ENCODE data around the gene GNAL. TPM values are rescaled to one million over a fixed set of nuclear protein-coding genes. Genes with fewer than 3 reads are reported as not detected.

The GNAL gene
- total RNA-seq, 4 donors from 2014 or later, result 13.3 to 22.0 (median 19.9) TPM

- H3K36me3 ChIP-seq, result no peaks in the 10 kb centered on the region
- H3K4me3 ChIP-seq, result no peak overlapping the region
- 91% methylated on average over 6 of the region's 6 CpGs for WGBS
- no peak for DNase-seq (ENCODE audit: extremely low spot score)
- H3K27ac ChIP-seq (replicated peaks in 1 of 4), result no peak overlapping the region
- no peaks in the 10 kb centered on the region for H3K27me3 ChIP-seq
- peaks cover 0 to under 1% (median under 1%) of the 10 kb centered on the region in 4 donors for H3K4me1 ChIP-seq
- no peak for TF ChIP-seq POLR2AphosphoS5 (IDR thresholded peaks at IDR 0.05)
- TF ChIP-seq EP300 (IDR thresholded peaks at IDR 0.05), result no peak
- TF ChIP-seq CTCF (IDR thresholded peaks at IDR 0.05), result no peak
- no peak for TF ChIP-seq POLR2A (IDR thresholded peaks at IDR 0.05; ENCODE audit: low read depth)
- intact Hi-C loops (cut with DNase I), result loop anchor here (10.0 kb wide), 1 partner anchor 110 kb away; no protein-coding TSS in a partner anchor
- H3K9me3 ChIP-seq, result no peaks in the 10 kb centered on the region
Measured at GRCh38 chr18:11844436-11844835, 155.4 kb downstream of the GNAL start.

- Histone ChIP-seq H3K27me3 (no peaks in the 10 kb centered on the region), H3K27ac (replicated peaks in 1 of 4) (no peak overlapping the region), H3K9me3 (no peaks in the 10 kb centered on the region), H3K4me3 (no peak overlapping the region), H3K4me1 (peaks cover 7 to 12% (median 10%) of the 10 kb centered on the region in 4 donors), H3K36me3 (no peaks in the 10 kb centered on the region)
- TF ChIP-seq CTCF (IDR thresholded peaks at IDR 0.05) (no peak), POLR2AphosphoS5 (IDR thresholded peaks at IDR 0.05) (no peak), EP300 (IDR thresholded peaks at IDR 0.05) (no peak), POLR2A (IDR thresholded peaks at IDR 0.05; ENCODE audit: low read depth) (no peak)
- WGBS, result 89% methylated on average over 4 of the region's 4 CpGs
- DNase-seq (ENCODE audit: extremely low spot score), result no peak
- intact Hi-C loops (cut with DNase I), result loop anchor here (10.0 kb wide), 1 partner anchor 111 kb away; no protein-coding TSS in a partner anchor
Measured at GRCh38 chr18:11845654-11846053, 156.6 kb downstream of the GNAL start.

- no peak for DNase-seq (ENCODE audit: extremely low spot score)
- no peaks in the 10 kb centered on the region for H3K27me3 ChIP-seq
- 90% methylated on average over 4 of the region's 4 CpGs for WGBS
- intact Hi-C loops (cut with DNase I), result loop anchor here (10.0 kb wide), 1 partner anchor 113 kb away; no protein-coding TSS in a partner anchor
- H3K4me1 ChIP-seq, result peaks cover 17 to 23% (median 19%) of the 10 kb centered on the region in 4 donors
- no peak overlapping the region for H3K27ac ChIP-seq (replicated peaks in 1 of 4)
- TF ChIP-seq POLR2A (IDR thresholded peaks at IDR 0.05; ENCODE audit: low read depth) (no peak), EP300 (IDR thresholded peaks at IDR 0.05) (no peak), POLR2AphosphoS5 (IDR thresholded peaks at IDR 0.05) (no peak), CTCF (IDR thresholded peaks at IDR 0.05) (no peak)
- no peaks in the 10 kb centered on the region for H3K36me3 ChIP-seq
- H3K9me3 ChIP-seq, result peaks cover 0 to 3% (median 0%) of the 10 kb centered on the region in 4 donors
- no peak overlapping the region for H3K4me3 ChIP-seq
Measured at GRCh38 chr18:11847811-11848210, 158.7 kb downstream of the GNAL start.

GRCh38 chr18:11849279-11849678 is 160.2 kb downstream of the GNAL start:
- TF ChIP-seq EP300 (IDR thresholded peaks at IDR 0.05) (no peak), CTCF (IDR thresholded peaks at IDR 0.05) (no peak), POLR2A (IDR thresholded peaks at IDR 0.05; ENCODE audit: low read depth) (no peak), POLR2AphosphoS5 (IDR thresholded peaks at IDR 0.05) (no peak)
- DNase-seq (ENCODE audit: extremely low spot score), result no peak
- H3K27me3 ChIP-seq, result no peaks in the 10 kb centered on the region
- intact Hi-C loops (cut with DNase I), result loop anchor here (10.0 kb wide), 1 partner anchor 114 kb away; no protein-coding TSS in a partner anchor
- H3K27ac ChIP-seq (replicated peaks in 1 of 4), result peak overlapping the region; percentile 86 to 96 (median 94)
- peaks cover 0 to 7% (median under 1%) of the 10 kb centered on the region in 4 donors for H3K36me3 ChIP-seq
- H3K9me3 ChIP-seq, result peaks cover 0 to 3% (median 0%) of the 10 kb centered on the region in 4 donors
- no peak overlapping the region for H3K4me3 ChIP-seq
- H3K4me1 ChIP-seq, result peaks cover 31 to 38% (median 34%) of the 10 kb centered on the region in 4 donors
- 91% methylated on average over 7 of the region's 7 CpGs for WGBS
